Stomach (tissue), 9 donors: ENCODE measurements around the gene RNU1-3. TPM values are rescaled to one million over a fixed set of nuclear protein-coding genes. Genes with fewer than 3 reads are reported as not detected.
A peak's percentile ranks its signal among the peaks of the same experiment; 100 is the strongest.
"Not testable (repeated sequence)": the region's sequence is repeated elsewhere in the genome, so short reads cannot be mapped to it uniquely, and the experiment has no call there.

ENCODE experiments used
- DNase-seq, 2 donors: peaks; one replicate each; pipeline versions ENCODE4 v3.0.0 to v3.0.0-alpha.2; 2013 to 2019
- H3K27ac ChIP-seq, 5 donors: fragments of 200-600 bp in 4 of 5; sonication (generic) in 4 of 5; one replicate each; pipeline ENCODE4 v1.5.1; 2013 to 2019; ENCODE audit warnings: mild to moderate bottlenecking in 1 of 5, moderate library complexity in 1 of 5
- H3K27me3 ChIP-seq, 3 donors: fragments of 200-600 bp; sonication (generic); one replicate each; pipeline ENCODE4 v1.5.1; 2017 to 2019; ENCODE audit warnings: mixed run types in 1 of 3
- H3K36me3 ChIP-seq, 4 donors: fragments of 200-600 bp; sonication (generic); 1 replicate in 3 of 4; 2 replicates in 1 of 4; pipeline ENCODE4 v1.5.1; 2016 to 2019
- H3K4me1 ChIP-seq, 4 donors: fragments of 200-600 bp; sonication (generic); one replicate each; pipeline ENCODE4 v1.5.1; 2016 to 2019
- H3K4me3 ChIP-seq, 4 donors: fragments of 200-600 bp; sonication (generic) in 3 of 4; one replicate each; pipeline ENCODE4 v1.5.1; 2016 to 2019; ENCODE audit warnings: mild to moderate bottlenecking in 1 of 4
- H3K9me3 ChIP-seq, 4 donors: fragments of 200-600 bp; sonication (generic); one replicate each; pipeline ENCODE4 v1.5.1; 2016 to 2019
- CTCF ChIP-seq, 7 experiments: fragments of 450-650 bp in 4 of 7; fragments of 200-600 bp in 3 of 7; sonication (generic) in 3 of 7; IDR thresholded peaks; one replicate each; pipeline ENCODE4 v1.5.1; 2016 to 2019; ENCODE audit warnings: antibody characterized with exemption in 7 of 7, control low read depth in 2 of 7, mild to moderate bottlenecking in 1 of 7
- EP300 ChIP-seq: sonication (generic); formaldehyde crosslinking; IDR thresholded peaks from one replicate; pipeline ENCODE4 v1.6.1; 2017; ENCODE audit warnings: antibody characterized with exemption
- POLR2A ChIP-seq, 4 donors: fragments of 450-650 bp; IDR thresholded peaks; one replicate each; pipeline ENCODE4 v1.6.1; 2016; ENCODE audit warnings: antibody characterized with exemption in 4 of 4, control low read depth in 2 of 4, mild to moderate bottlenecking in 1 of 4, moderate library complexity in 1 of 4
- POLR2AphosphoS5 ChIP-seq, 3 donors: sonication (generic); formaldehyde crosslinking; IDR thresholded peaks; one replicate each; pipeline ENCODE4 v1.6.1; 2016; ENCODE audit warnings: antibody characterized with exemption in 3 of 3
- WGBS, 5 donors: extraction: QIAGEN DNeasy Blood & Tissue Kit in 3 of 5; methylation state at CpG; one replicate each; pipeline versions ENCODE4 v1.1.5 to v1.1.7; 2013 to 2018; 5-methylcytosine and 5-hydroxymethylcytosine counted together
- intact Hi-C: fragments of 100-400 bp; cut with DNase I; formaldehyde crosslinking; loops from one replicate; pipeline ENCODE4 v1.15.1; 2023; ENCODE audit warnings: low total_unique reads
- polyA plus RNA-seq, 3 donors: library from polyadenylated mRNA; stranded (reverse); fragments of 200-250 nt; gene quantifications; one replicate each; pipeline ENCODE4 v1.2.3, GENCODE V29; 2013
- total RNA-seq, 5 donors: library from RNA; depleted of rRNA; stranded (reverse); fragments of >200 nt; gene quantifications; one replicate each; pipeline versions ENCODE4 v1.1.0 to v1.2.3, GENCODE V29; 2014 to 2016
- donor health status: healthy with polysubstance abuse.
- donor health status: Bipolar disorder and iron deficiency.
- donor health status: healthy.

RNU1-3 gene
- total and polyA plus RNA-seq, 8 donors = under 0.01 to 9,966 (median under 0.01) TPM; not detected in 3

- WGBS, 5 donors = 84 to 95% (median 90%) methylated on average over 20 of the region's 20 CpGs
- Histone ChIP-seq H3K4me3 (no peak overlapping the region), H3K4me1 (no peaks in the 10 kb centered on the region), H3K27ac (no peak overlapping the region), H3K36me3 (peaks cover 63 to 95% (median 88%) of the 10 kb centered on the region in 4 donors), H3K27me3 (no peaks in the 10 kb centered on the region), H3K9me3 (no peaks in the 10 kb centered on the region)
- peak in 1 of 2 donors; percentile 34 for DNase-seq
- TF ChIP-seq CTCF (IDR thresholded peaks at IDR 0.05) (no peak), EP300 (no peak), POLR2A (IDR thresholded peaks at IDR 0.05) (no peak), POLR2AphosphoS5 (IDR thresholded peaks at IDR 0.05) (no peak)
- intact Hi-C loops = no loop called here
Measured at GRCh38 chr1:16631248-16632043, 35.3 kb downstream of the RNU1-3 start.

GRCh38 chr1:16630661-16631247 is 36.0 kb downstream of the RNU1-3 start:
- no peaks in the 10 kb centered on the region for H3K27me3 ChIP-seq
- H3K9me3 ChIP-seq = no peaks in the 10 kb centered on the region
- intact Hi-C loops = no loop called here
- DNase-seq = peak in 1 of 2 donors; percentile 34
- 91 to 95% (median 93%) methylated on average over 36 of the region's 36 CpGs for WGBS, 5 donors
- no peak overlapping the region for H3K27ac ChIP-seq
- no peaks in the 10 kb centered on the region for H3K4me1 ChIP-seq
- TF ChIP-seq CTCF (IDR thresholded peaks at IDR 0.05) (no peak), EP300 (no peak), POLR2A (IDR thresholded peaks at IDR 0.05) (no peak), POLR2AphosphoS5 (IDR thresholded peaks at IDR 0.05) (no peak)
- peaks cover 70 to 97% (median 95%) of the 10 kb centered on the region in 4 donors for H3K36me3 ChIP-seq
- no peak overlapping the region for H3K4me3 ChIP-seq

GRCh38 chr1:16629916-16630530 is 36.7 kb downstream of the RNU1-3 start:
- H3K27me3 ChIP-seq, H3K27ac ChIP-seq, H3K4me1 ChIP-seq, H3K9me3 ChIP-seq, intact Hi-C loops, H3K4me3 ChIP-seq: not testable (repeated sequence)
- H3K36me3 ChIP-seq = peaks cover 75 to 100% (median 99%) of the 10 kb centered on the region in 4 donors
- 93 to 97% (median 95%) methylated on average over 21 of the region's 21 CpGs for WGBS, 5 donors
- DNase-seq = peak in 1 of 2 donors; percentile 29

GRCh38 chr1:16628361-16629111 is 38.2 kb downstream of the RNU1-3 start:
- WGBS, 5 donors = 88 to 94% (median 90%) methylated on average over 19 of the region's 19 CpGs
- Histone ChIP-seq H3K27ac (no peak overlapping the region), H3K9me3 (no peaks in the 10 kb centered on the region), H3K4me1 (peaks cover 10 to 15% (median 13%) of the 10 kb centered on the region in 4 donors), H3K27me3 (no peaks in the 10 kb centered on the region), H3K4me3 (no peak overlapping the region), H3K36me3 (peaks cover 76 to 100% (median 99%) of the 10 kb centered on the region in 4 donors)
- TF ChIP-seq CTCF (IDR thresholded peaks at IDR 0.05) (no peak), POLR2A (IDR thresholded peaks at IDR 0.05) (no peak), EP300 (no peak)
- DNase-seq = peak in 1 of 2 donors; percentile 31
- intact Hi-C loops = no loop called here

GRCh38 chr1:16626409-16626983 is 40.3 kb downstream of the RNU1-3 start:
- H3K9me3 ChIP-seq, H3K27me3 ChIP-seq, intact Hi-C loops, H3K27ac ChIP-seq, H3K4me3 ChIP-seq: not testable (repeated sequence)
- 85 to 91% (median 88%) methylated on average over 15 of the region's 15 CpGs for WGBS, 5 donors
- Histone ChIP-seq H3K36me3 (peaks cover 70 to 100% (median 98%) of the 10 kb centered on the region in 4 donors), H3K4me1 (peaks cover 16 to 25% (median 21%) of the 10 kb centered on the region in 4 donors)
- DNase-seq = peak in 1 of 2 donors; percentile 26
